ENCODE data around the gene STX18. TPM values are rescaled to one million over a fixed set of nuclear protein-coding genes. Genes with fewer than 3 reads are reported as not detected.
"Not testable (repeated sequence)": the region's sequence is repeated elsewhere in the genome, so short reads cannot be mapped to it uniquely, and the experiment has no call there.

STX18 gene
- total RNA-seq, 6 experiments from 2014 or later = 27.5 to 37.1 (median 29.8) TPM

DNA sequence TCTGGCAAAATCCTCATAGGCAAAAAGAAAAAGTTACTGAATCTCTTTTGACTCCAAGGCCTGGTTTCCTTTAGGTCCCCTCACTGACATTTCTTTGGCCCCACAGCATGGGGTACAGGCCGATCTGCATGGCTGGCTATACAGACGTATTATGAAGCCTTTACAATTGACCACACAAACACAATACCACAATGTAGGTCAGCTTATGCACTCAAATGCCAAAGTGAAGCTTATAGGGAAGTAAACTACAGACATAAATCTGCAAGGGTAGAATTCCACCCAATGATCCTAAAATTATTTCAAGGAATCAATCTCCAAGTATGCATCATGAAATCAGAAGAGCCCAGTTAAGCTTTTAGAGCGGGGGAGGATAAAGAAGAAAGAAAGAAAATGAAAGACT lies 20.7 kb downstream of the STX18 start:
- H3K36me3 Mint-ChIP-seq (ENCODE audit: low read depth) = no peaks in the 10 kb centered on the region; the same call in 1 of the 2 replicates
- TF ChIP-seq, protein P1, sequence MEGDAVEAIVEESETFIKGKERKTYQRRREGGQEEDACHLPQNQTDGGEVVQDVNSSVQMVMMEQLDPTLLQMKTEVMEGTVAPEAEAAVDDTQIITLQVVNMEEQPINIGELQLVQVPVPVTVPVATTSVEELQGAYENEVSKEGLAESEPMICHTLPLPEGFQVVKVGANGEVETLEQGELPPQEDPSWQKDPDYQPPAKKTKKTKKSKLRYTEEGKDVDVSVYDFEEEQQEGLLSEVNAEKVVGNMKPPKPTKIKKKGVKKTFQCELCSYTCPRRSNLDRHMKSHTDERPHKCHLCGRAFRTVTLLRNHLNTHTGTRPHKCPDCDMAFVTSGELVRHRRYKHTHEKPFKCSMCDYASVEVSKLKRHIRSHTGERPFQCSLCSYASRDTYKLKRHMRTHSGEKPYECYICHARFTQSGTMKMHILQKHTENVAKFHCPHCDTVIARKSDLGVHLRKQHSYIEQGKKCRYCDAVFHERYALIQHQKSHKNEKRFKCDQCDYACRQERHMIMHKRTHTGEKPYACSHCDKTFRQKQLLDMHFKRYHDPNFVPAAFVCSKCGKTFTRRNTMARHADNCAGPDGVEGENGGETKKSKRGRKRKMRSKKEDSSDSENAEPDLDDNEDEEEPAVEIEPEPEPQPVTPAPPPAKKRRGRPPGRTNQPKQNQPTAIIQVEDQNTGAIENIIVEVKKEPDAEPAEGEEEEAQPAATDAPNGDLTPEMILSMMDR (IDR thresholded peaks at IDR 0.05) = no peak
- DNase-seq = no peak
- peaks cover 44% of the 10 kb centered on the region for H3K4me1 Mint-ChIP-seq (ENCODE audit: low read depth)
- H3K27me3 Mint-ChIP-seq (ENCODE audit: insufficient read depth) = no peaks in the 10 kb centered on the region; the same call in 1 of the 2 replicates
- H3K4me3 Mint-ChIP-seq = no peak overlapping the region
- H3K27ac Mint-ChIP-seq = no peak overlapping the region
- H3K9me3 Mint-ChIP-seq = no peaks in the 10 kb centered on the region

DNA sequence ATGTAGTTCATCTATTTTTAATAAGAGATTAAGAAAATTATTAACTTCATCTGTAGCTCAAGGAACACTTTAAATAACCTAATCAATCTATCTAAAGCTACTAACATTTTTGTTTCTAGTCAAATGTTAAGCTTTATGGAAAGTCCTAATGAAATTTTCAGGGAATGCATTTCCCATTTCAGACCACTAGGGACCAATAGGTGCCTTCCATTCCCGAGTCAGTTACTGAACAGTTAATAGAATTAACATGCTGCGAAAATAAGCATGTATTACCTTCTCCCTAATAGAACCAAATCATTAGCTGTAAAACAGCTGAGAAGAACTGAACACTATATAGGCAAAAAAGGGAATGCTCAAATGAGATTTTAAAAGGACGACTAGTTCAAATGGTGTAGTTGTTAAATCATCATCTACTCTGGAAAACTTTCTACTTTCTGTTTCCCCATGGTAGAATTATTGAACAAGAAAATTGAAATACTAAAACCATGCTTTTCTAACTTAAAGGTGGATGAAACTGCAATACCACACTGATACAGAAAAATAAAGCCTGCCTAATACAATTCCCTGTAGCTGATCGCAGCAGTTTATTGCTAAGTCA lies 22.5 kb downstream of the STX18 start:
- Mint-ChIP-seq H3K4me1 (ENCODE audit: low read depth) (peaks cover 35% of the 10 kb centered on the region), H3K9me3 (no peaks in the 10 kb centered on the region), H3K27me3 (ENCODE audit: insufficient read depth) (no peaks in the 10 kb centered on the region; the same call in 1 of the 2 replicates), H3K4me3 (no peak overlapping the region), H3K27ac (no peak overlapping the region), H3K36me3 (ENCODE audit: low read depth) (no peaks in the 10 kb centered on the region)
- TF ChIP-seq, protein P1 (IDR thresholded peaks at IDR 0.05) = peak; percentile 83
- peak; percentile 5 for DNase-seq

DNA sequence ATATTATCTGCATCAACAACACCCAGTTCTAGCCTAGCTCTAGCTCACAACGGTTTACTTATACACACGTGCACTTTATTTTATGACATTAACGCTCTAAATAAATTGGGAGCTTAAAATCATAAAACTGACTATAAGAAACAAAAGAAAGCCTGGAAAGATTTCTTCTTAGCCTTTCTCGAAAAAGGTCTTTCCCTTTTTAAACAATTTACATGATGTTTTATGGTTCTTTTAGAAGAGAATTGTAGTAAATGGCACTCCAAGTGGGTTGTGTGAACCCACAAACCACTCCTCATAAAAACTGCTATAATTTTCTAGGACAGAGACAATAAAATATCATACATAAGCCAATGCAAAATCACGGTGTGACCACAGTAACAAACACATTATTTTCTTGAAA lies 23.1 kb downstream of the STX18 start:
- no peak for DNase-seq
- Mint-ChIP-seq H3K27me3 (ENCODE audit: insufficient read depth) (no peaks in the 10 kb centered on the region), H3K4me3 (no peak overlapping the region), H3K36me3 (ENCODE audit: low read depth) (no peaks in the 10 kb centered on the region), H3K4me1 (ENCODE audit: low read depth) (peaks cover 32% of the 10 kb centered on the region), H3K27ac (no peak overlapping the region), H3K9me3 (no peaks in the 10 kb centered on the region)
- TF ChIP-seq, protein P1 (IDR thresholded peaks at IDR 0.05) = no peak

DNA sequence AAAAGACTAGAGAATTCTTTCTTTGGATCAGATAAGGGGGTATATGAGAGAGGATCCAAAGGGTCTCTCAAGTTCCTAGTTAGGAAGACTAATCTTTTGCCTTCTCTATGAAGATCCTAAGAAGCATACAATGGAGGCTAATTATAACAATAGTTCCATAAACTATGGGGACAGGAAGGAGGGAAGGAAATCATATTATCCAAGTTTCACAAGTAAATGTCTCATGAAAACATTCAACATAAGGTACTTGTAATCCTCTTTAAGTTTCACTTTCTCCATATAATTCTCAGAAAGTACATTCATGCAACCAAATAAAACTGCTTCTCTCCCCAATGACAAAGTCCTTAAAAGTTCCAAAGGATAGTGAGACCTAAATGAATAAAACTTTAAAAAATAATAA lies 27.1 kb downstream of the STX18 start:
- no peaks in the 10 kb centered on the region; the same call in 1 of the 2 replicates for H3K36me3 Mint-ChIP-seq (ENCODE audit: low read depth)
- H3K27ac Mint-ChIP-seq = no peak overlapping the region
- no peak for DNase-seq
- H3K9me3 Mint-ChIP-seq = no peaks in the 10 kb centered on the region
- TF ChIP-seq, protein P1 (IDR thresholded peaks at IDR 0.05) = no peak
- no peaks in the 10 kb centered on the region for H3K27me3 Mint-ChIP-seq (ENCODE audit: insufficient read depth)
- peaks cover 17% of the 10 kb centered on the region for H3K4me1 Mint-ChIP-seq (ENCODE audit: low read depth)
- H3K4me3 Mint-ChIP-seq = no peak overlapping the region

DNA sequence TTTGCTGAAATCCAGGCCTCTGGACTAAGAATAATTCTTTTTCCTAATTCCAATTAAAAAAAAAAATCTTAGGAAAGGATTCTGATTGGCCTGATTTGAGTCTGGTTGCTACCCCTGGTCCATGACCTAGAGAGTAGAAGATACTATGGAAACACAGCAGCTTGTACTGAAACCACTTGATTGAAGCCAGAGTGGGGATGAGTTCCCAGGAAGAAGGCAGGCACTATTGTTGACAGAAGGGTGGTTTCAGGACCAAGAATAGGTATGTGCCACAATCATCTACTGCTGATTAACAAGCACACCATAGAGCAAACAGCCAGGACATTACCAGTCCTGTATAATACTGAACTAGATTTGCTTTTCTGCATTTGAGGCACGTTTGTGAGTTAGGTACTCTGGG lies 29.6 kb downstream of the STX18 start:
- H3K27me3 Mint-ChIP-seq (ENCODE audit: insufficient read depth) = no peaks in the 10 kb centered on the region
- H3K4me3 Mint-ChIP-seq = no peak overlapping the region
- no peak overlapping the region for H3K27ac Mint-ChIP-seq
- no peak for DNase-seq
- TF ChIP-seq, protein P1 (IDR thresholded peaks at IDR 0.05) = no peak
- peaks cover 12% of the 10 kb centered on the region; the same call in 1 of the 2 replicates for H3K4me1 Mint-ChIP-seq (ENCODE audit: low read depth)
- H3K9me3 Mint-ChIP-seq = no peaks in the 10 kb centered on the region
- no peaks in the 10 kb centered on the region; the same call in 1 of the 2 replicates for H3K36me3 Mint-ChIP-seq (ENCODE audit: low read depth)

DNA sequence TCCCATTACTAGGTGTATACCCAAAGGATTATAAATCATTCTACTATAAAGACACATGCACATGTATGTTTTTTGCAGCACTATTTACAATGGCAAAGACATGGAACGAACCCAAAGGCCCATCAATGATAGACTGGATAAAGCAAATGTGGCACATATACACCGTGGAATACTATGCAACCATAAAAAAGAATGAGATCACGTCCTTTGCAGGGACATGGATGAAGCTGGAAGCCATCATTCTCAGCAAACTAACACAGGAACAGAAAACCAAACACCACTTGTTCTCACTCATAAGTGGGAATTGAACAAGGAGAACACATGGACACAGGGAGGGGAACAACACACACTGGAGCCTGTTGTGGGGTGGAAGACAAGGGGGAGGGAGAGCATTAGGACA lies 31.2 kb downstream of the STX18 start:
- DNase-seq, H3K27ac Mint-ChIP-seq: not testable (repeated sequence)
- peaks cover 12% of the 10 kb centered on the region; the same call in 1 of the 2 replicates for H3K4me1 Mint-ChIP-seq (ENCODE audit: low read depth)

More for the DNA sequence above, 31.2 kb downstream of the STX18 start:
- not testable (repeated sequence) for H3K27me3 Mint-ChIP-seq (ENCODE audit: insufficient read depth); H3K4me3 Mint-ChIP-seq; H3K9me3 Mint-ChIP-seq; H3K36me3 Mint-ChIP-seq (ENCODE audit: low read depth)

Data from HFFc6 (cell line).